Mucosa of descending colon (tissue), 3 donors: ENCODE results near the gene OVAAL. TPM values are rescaled to one million over a fixed set of nuclear protein-coding genes. Genes with fewer than 3 reads are reported as not detected.

Experiments
- ATAC-seq: fragments of 200-7000 bp; cut with Tn5 transposase; one replicate; pipeline ENCODE4 v1.9.1; 2020; ENCODE audit warnings: mild to moderate bottlenecking, moderate library complexity
- DNase-seq, 3 donors: peaks; one replicate each; pipeline ENCODE4 v3.0.0-alpha.2; 2020
- H3K36me3 ChIP-seq: fragments of 200-600 bp; one replicate; pipeline ENCODE4 v1.8.0; 2021; ENCODE audit warnings: low read depth, mild to moderate bottlenecking
- H3K4me1 ChIP-seq: fragments of 200-600 bp; one replicate; pipeline ENCODE4 v1.8.0; 2021; ENCODE audit warnings: low read depth, mild to moderate bottlenecking
- H3K4me3 ChIP-seq: fragments of 200-600 bp; one replicate; pipeline ENCODE4 v1.8.0; 2021; ENCODE audit warnings: mild to moderate bottlenecking
- H3K9me3 ChIP-seq: fragments of 200-600 bp; one replicate; pipeline ENCODE4 v1.8.0; 2021; ENCODE audit warnings: mild to moderate bottlenecking
- intact Hi-C, 2 donors: fragments of 100-400 bp; cut with DNase I in 1 of 2; cut with micrococcal nuclease in 1 of 2; formaldehyde crosslinking; loops; one replicate each; pipeline versions ENCODE4 v1.11.0 to v1.11.1; 2022; cut with DNase I, micrococcal nuclease
- total RNA-seq, 3 donors: library from RNA; stranded (reverse); fragmentation: NEBNext Ultra II Directional in 2 of 3; extraction: Animal tissue kit (Norgen Biotek cat#: 25700) in 2 of 3; gene quantifications; one replicate each; pipeline versions ENCODE4 v1.2.1 to v1.2.4, GENCODE V29; 2021 to 2023
- TF ChIP-seq, protein P1 (sequence below): fragments of 200-600 bp; IDR thresholded peaks from one replicate; pipeline ENCODE4 v1.8.0; 2022; ENCODE audit warnings: antibody characterized with exemption, mild to moderate bottlenecking
- donor health status: DM: no; HTN: no; CAD: no; lungs with moderate emphysema.
- donor health status: DM: no; HTN: no; CAD: no.
- donor health status: DM: no; HTN: yes; CAD: no.

Gene OVAAL
- total RNA-seq, 3 donors from 2014 or later, result not detected

- no peaks in the 10 kb centered on the region for H3K4me1 ChIP-seq
- no peak overlapping the region for H3K4me3 ChIP-seq
- DNase-seq (no peak), ATAC-seq (no peak)
- intact Hi-C loops, result no loop called here
- no peaks in the 10 kb centered on the region for H3K36me3 ChIP-seq
- H3K9me3 ChIP-seq, result no peaks in the 10 kb centered on the region
- TF ChIP-seq, protein P1, sequence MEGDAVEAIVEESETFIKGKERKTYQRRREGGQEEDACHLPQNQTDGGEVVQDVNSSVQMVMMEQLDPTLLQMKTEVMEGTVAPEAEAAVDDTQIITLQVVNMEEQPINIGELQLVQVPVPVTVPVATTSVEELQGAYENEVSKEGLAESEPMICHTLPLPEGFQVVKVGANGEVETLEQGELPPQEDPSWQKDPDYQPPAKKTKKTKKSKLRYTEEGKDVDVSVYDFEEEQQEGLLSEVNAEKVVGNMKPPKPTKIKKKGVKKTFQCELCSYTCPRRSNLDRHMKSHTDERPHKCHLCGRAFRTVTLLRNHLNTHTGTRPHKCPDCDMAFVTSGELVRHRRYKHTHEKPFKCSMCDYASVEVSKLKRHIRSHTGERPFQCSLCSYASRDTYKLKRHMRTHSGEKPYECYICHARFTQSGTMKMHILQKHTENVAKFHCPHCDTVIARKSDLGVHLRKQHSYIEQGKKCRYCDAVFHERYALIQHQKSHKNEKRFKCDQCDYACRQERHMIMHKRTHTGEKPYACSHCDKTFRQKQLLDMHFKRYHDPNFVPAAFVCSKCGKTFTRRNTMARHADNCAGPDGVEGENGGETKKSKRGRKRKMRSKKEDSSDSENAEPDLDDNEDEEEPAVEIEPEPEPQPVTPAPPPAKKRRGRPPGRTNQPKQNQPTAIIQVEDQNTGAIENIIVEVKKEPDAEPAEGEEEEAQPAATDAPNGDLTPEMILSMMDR, result no peak
These were observed 44.6 kb downstream of the OVAAL start for GRCh38 chr1:180603223-180603849.

DNA sequence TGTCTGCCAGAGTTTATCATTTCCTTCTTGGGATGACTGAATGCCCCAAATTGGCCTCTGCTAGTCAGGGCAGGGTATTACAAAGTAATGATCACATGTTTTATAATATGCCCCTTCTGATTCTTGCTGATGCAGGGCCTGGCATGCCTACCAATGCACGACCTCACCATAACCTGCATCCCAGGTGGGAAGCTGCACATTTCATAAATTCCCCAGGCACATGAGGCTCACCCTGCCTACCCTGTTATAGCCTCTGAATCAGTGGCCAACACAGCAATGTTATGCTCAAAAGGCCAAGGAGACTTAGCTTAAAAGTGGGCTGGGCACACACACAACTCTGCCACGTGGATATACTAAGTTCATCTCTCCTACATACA, 45.1 kb downstream of the OVAAL start:
- Histone ChIP-seq H3K4me1 (no peaks in the 10 kb centered on the region), H3K36me3 (no peaks in the 10 kb centered on the region), H3K4me3 (no peak overlapping the region), H3K9me3 (no peaks in the 10 kb centered on the region)
- intact Hi-C loops, result no loop called here
- DNase-seq (no peak), ATAC-seq (no peak)
- TF ChIP-seq, protein P1, result no peak

GRCh38 chr1:180606155-180606554, 47.4 kb downstream of the OVAAL start:
- no peaks in the 10 kb centered on the region for H3K9me3 ChIP-seq
- no peaks in the 10 kb centered on the region for H3K36me3 ChIP-seq
- H3K4me1 ChIP-seq, result no peaks in the 10 kb centered on the region
- no peak for ATAC-seq
- TF ChIP-seq, protein P1, result no peak
- H3K4me3 ChIP-seq, result no peak overlapping the region
- DNase-seq, result no peak
- intact Hi-C loops, result no loop called here

- DNase-seq (no peak), ATAC-seq (peak; percentile 53)
- H3K4me1 ChIP-seq, result no peaks in the 10 kb centered on the region
- TF ChIP-seq, protein P1, result no peak
- intact Hi-C loops, result no loop called here
- no peaks in the 10 kb centered on the region for H3K9me3 ChIP-seq
- H3K36me3 ChIP-seq, result no peaks in the 10 kb centered on the region
- no peak overlapping the region for H3K4me3 ChIP-seq
These were observed 51.1 kb downstream of the OVAAL start for GRCh38 chr1:180609643-180610555.

DNA sequence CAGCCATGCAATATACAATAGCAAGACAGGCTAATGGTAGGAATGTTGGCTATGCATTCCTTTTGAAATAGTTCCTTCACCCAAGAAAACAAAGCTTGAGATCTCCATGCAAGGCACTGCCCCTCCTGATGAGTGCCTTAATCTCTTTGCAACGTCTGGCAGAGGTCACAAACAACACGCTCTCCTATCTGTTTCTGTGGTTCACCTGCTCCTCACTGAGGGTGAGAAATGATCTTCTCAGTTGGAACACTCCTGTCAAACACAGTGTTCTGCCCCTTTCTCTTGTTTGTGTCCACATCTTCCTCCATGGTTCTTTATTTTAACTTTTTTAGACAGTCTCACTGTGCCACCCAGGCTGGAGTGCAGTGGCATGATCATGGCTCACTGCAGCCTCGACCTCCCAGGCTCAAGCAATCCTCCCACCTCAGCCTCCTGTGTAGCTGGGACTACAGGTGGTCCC, 51.8 kb downstream of the OVAAL start:
- ATAC-seq (no peak), DNase-seq (no peak)
- TF ChIP-seq, protein P1, result no peak
- intact Hi-C loops, result no loop called here
- Histone ChIP-seq H3K9me3 (no peaks in the 10 kb centered on the region), H3K4me1 (no peaks in the 10 kb centered on the region), H3K36me3 (no peaks in the 10 kb centered on the region), H3K4me3 (no peak overlapping the region)
